NCI-H460 (cell line): ENCODE data around the gene MYCBP. TPM values are rescaled to one million over a fixed set of nuclear protein-coding genes. Genes with fewer than 3 reads are reported as not detected.
"Not testable (repeated sequence)": the region's sequence is repeated elsewhere in the genome, so short reads cannot be mapped to it uniquely, and the experiment has no call there.

Source experiments
- DNase-seq: peaks from one replicate; pipeline ENCODE4 v3.0.0-alpha.2; 2016; ENCODE audit warnings: low read depth; ENCODE audit errors: extremely low read depth
- total RNA-seq: library from RNA; depleted of rRNA; stranded (reverse); fragments of >200 nt; shearing (Covaris generic); gene quantifications from 2 replicates; pipeline ENCODE4 v1.2.3, GENCODE V29; 2014

The MYCBP gene
- total RNA-seq, 1 experiment from 2014 or later: 15.6 TPM

DNA sequence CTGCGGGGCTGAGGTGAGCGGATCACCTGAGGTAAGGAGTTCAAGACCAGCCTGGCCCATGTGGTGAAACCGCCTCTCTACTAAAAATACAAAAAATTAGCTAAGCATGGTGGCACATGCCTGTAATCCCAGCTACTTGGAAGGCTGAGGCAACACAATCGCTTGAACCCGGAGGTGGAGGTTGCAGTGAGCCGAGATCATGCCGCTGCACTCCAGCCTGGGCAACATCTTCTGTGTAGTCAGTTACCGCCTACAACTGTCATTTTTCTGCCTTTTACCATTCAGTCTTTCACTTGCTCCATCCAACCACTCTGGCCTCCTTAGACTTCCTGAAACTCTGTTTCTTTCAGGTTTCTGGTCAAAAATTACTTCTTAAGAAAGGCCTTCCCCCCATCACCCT is 2.2 kb downstream of the MYCBP start:
- DNase-seq: no peak

DNA sequence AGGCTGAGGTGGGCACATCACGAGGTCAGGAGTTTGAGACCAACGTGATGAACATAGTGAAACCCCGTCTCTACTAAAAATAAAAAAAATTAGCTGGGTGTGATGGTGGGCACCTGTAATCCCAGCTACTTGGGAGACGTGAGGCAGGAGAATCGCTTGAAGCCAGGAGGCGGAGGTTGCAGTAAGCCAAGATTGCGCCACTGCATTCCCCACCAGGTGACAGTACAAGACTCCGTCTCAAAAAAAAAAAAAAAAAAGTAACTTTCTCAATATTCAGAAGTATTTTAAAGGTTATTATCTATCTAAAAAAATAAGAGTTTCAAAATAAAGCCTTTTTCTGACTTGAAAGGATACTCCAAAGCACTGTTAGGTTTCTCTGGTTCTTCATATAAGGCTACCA is 5.9 kb downstream of the MYCBP start:
- no peak for DNase-seq

DNA sequence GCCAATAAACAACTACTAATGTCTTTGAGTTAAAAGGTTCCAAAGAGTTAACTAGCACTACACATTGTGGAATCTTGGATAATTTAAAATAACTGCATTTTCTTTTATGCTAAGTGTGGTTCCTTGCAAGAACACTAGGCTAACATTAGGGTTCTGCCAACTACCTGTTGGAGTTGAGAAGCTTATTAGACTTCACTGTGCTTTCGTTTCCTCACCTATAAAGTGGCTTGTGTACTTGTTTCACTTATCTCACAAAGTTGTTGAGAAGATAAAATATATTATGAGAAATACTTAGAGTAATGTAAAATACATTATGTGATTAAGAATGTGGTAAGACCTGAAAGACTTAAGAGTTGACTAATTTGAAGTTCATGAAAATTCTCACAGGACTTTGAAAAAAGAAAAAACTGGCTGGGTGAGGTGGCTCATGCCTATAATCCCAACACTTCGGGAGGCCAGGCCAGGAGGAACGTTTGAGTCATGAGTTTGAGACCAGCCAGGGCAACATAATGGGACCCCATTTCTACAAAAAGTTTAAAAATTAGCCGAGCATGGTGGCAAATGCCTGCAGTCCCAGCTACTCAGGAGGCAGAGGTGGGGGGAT is 7.9 kb downstream of the MYCBP start:
- DNase-seq: no peak

DNA sequence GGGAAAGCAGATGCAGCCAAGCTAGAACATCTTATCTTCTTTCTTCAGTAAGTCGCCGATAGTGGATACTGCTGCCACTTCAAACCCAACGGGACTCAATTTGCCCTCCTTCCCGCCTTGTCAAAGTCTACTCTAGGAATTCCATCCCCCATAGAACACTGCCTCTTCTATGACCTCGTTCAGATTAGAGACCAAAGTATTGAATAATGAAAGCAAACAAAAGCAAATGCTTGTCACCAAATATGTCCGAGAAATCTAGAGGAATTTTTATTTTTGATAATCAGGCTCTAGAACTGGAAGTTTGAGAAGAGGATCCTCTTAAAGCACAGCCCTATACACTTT is 12.7 kb downstream of the MYCBP start:
- DNase-seq: no peak

DNA sequence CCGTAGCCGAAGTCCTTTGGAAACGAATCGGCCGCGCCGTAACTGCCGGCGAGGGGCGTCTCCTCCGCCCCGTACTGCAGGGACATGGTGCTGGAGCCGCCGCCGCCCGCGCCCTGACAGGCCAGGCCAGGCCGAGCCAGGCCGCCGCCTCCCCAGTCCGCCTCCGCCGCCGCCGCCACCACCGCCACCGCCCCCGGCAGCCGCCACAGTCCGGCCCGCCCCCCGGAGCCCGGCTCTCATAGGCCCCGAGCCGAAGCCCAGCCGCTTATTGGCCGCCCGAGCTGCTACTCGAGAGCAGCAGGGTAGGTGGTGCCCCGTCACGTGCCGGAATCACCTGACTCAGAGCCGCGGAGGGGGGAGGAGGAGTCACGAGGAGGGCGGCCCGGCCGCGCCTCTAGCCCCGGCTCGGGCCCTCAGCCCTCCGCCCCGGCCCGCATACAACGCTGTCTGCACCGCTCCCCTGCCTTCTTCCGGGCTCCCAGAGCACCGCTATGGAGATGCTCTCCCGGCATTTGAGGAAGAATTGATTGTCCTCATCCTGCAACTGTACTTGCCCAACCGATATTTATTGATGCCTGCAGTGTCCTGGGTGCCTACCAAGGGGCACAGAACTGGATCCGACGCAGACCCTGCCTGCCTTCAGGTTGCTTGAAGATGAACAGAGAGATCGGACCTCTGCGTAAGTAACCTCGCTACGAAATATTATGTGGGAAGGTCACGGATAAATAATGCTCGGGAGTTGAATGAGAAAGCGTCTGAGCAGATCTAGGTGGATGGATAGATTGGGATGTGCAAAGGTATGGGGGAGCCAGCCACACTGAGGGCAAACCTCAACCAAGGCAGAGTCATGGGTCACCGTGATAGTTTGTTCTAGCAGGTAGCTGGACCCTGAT is 13.3 kb downstream of the MYCBP start, which contains the start of gene RRAGC:
RRAGC (minus strand) TSS at position 212 of the 893 bp plus-strand sequence; CDS start at position 86, 126 bp downstream.
- DNase-seq: peak; percentile 95

DNA sequence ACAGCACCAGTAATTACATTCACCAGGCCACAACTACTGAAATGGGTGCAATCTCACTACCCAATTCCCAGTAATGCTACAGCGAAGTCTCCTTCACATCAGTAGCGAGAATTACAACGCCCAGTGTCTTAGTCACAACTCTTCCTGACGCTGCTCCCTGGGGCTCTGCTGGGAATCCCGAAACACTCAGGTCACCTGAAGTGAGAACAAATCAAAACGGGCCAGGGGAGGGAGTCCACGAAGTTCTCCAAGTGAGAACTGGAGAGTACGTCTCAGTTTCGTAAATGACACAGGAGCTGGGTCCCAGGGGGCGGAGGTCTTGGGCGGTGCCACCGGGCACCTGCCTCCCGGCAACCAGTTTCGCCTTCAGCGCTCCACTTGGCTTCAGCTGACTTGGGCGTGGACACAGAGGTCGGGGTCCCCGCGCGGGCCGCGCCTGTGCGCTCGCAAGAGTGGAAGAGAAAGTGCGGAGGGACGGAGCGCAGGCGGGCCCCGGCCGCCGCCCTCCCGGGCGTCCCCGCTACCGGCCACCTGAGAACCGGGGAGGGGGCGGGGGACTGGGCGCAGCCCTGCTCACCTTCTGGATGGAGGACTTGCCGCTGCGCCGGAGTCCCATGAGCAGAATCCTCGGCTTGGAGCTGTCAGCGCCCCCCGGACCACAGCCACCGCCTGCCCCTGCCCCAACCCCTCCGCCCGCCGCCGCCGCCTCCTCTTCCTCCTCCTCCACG is 14.2 kb downstream of the MYCBP start:
- no peak for DNase-seq

DNA sequence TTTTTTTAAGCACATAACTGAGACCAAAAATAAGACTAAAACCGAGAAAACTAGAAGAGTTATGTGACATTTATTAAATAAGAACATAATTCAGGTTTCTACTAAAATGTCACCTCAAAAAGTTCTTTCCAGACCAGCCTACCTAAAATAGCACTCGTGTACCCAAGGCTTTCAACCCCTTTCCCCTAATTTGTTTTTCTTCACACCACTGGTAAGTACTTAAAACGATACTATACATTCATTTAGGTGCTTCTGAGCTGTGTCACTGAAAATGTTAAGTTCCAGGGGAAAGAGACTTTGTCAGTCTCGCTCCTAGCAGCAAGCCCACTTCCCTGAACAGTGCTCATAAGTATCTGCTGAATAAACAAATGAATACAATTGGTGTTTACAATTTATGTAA is 20.4 kb downstream of the MYCBP start:
- DNase-seq: no peak

DNA sequence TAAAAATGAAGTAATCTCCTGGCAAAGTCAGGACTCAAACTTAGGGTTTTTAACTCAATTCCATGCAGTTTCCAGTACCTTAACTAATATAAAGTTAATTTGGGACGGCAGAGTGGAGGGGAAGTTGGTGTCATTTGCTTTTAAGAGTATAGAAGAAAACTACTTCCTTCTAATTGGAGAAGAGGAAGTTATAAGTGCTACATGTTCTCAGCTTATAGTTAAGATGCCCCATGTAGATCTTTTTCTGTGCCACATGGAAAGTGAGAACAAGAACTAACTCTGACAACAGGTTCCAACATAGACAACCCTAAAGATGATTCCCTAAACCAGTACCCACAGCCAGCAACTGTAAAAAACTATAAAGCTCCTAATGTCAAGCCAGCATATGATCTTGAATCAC is 25.1 kb downstream of the MYCBP start:
- no peak for DNase-seq

DNA sequence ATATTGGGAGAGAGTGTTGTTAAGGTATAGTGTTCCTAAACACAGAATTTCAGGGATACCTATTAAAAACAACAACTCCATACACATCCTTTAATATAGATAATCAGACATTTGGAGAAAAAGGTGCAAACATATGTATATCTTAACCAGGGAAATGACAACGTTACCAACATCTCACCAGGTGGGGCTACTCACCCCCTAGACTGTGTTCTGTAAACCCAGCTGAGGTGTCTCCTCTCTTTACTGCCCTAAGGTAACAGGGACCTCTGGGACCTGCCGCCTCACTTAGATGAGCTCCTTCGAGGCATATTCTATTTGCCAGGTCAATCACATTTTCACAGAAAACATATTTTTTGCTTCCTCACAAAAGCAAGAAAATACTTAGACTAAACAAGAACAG is 26.9 kb downstream of the MYCBP start:
- no peak for DNase-seq

DNA sequence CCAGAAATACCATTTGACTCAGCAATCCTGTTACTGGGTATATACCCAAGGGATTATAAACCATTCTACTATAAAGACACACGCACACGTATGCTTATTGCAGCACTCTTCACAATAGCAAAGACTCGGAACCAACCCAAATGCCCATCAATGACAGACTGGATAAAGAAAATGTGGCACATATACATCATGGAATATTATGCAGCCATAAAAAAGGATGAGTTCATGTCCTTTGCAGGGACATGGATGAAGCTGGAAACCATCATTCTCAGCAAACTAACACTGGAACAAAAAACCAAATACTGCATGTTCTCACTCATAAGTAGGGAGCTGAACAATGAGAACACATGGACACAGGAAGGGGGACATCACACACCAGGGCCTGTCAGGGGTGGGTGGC is 28.1 kb downstream of the MYCBP start:
- not testable (repeated sequence) for DNase-seq

DNA sequence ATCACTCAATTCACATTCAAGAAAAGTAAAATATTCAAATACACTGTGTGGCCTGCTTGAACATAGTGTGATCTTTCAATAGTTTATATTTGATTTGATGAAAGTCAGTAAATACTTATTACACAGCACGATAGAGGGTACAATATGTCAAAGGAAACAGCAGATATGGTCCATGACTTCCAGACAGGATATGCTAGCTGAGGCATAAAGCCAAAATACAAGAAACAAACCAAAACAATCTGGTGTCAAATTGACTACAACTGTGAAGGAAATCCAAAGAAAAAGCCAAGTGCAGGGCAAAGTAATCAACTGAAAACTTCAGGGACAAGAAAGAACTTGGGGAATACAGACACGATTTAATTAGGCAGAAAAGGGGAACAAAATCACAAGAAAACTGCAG is 32.9 kb downstream of the MYCBP start:
- no peak for DNase-seq

DNA sequence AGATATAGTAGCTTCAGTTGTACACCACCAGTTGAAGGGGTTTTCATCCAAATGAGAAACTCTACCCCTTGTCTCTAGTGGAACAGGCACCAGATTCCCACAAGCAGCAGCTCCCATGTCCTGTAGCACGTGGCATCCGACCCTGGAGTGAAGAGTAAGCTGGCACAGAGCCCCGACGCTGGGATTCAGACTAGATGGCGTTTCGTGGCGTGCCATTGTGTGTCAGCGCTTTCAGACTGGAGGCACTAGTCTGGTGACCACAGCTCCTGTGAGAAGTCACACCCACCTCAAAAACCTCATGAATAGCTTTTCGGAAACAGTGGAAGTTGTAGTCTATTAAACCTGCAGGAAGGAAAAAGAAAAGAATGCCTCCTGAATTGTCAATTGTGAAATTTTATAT is 33.8 kb downstream of the MYCBP start:
- no peak for DNase-seq

DNA sequence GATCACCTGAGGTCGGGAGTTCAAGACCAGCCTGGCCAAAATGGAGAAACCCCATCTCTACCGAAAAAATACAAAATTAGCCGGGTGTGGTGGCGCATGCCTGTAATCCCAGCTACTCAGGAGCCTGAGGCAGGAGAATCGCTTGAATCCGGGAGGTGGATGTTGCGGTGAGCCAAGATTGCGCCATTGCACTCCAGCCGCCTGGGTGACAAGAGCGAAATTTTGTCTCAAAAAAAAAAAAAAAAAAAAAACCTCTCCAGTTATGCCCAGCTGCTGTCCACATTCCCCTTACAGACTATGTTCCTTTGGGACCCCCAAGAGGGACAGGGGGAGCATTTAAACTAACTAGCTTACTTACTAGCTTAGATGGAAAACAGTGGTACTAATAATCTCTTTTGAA is 36.8 kb downstream of the MYCBP start:
- not testable (repeated sequence) for DNase-seq

DNA sequence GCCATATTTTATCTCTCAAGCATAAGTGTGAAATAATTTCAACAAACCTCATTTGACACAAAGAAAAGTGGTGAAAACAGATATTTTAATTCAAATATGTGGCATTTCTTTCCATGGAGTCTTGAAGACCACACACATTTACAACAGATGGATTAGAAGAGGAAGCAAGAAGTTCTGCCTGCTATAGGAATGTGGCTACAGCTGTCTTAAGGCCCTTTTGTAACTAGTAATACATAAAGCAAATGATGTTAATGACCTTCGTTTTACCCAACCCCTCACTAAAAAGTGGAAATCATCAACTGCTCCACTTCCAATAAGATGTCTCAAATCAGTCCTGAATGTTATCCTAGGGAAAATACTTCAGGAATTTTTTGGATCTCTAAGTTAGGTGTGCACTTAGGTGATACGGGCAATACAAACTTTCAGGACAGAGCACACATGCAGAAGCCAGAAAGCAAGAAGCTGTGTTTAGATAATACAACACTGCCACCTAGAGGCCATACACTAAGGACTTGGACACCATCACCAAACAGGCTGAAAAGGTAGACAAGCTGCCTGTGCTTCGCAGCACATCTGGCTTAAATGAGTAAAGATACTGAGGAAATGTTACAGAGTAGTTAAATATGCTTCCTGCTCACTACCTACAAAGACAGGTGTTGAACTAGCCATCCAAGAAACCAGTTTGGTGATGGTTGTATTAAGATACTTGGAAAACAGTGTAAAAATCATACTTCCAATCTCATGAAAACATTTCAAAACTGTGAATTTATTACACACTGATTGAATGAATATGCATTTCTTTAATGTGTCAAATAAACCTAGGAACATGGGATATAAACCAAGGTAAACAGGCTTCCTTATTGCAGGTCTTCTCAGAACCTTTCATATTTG is 38.0 kb downstream of the MYCBP start:
- DNase-seq: peak; percentile 73

DNA sequence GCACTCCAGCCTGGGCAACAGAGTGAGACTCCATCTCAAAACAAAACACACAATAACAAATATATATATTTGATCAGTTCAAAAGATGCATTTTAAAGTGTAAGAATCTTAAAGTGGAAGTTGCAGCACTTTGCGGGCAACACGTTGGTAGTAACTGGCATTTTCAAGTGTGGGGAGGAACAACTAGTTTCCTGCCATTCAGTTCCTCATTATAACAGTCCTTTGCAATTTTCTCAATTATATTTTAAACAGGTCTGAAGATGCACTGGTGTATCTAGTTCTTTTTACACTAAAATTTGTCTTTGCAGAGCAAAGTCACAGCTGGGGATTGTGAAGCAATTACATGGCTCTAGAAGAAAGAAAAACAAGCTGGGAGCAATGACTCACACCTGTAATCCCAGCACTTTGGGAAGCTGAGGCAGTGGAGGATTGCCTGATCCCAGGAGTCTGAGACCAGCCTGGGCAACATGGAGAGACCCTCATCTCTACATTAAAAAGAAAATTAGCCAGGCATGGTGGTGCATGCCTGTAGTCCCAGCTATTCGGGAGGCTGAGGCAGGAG is 38.8 kb downstream of the MYCBP start:
- DNase-seq: no peak

DNA sequence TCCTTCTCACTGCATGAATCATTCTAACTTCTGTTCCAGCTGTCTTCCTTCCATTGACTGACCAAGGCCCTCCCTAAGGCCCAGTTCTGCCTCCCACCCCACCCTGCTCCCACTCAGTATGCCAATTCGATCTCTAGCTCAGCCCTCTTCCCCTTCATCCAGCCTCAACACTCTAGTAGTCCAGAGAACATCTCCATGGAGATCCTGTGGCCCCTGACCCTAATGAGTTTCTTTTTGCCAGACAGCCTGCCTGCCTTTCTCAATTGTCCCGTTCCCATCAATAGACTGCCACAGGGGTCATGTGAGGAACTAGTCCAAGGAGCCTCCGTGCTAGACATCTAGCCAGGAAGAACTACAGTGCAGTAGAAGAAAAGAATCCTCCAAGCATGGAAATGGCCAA is 40.0 kb downstream of the MYCBP start:
- DNase-seq: no peak

DNA sequence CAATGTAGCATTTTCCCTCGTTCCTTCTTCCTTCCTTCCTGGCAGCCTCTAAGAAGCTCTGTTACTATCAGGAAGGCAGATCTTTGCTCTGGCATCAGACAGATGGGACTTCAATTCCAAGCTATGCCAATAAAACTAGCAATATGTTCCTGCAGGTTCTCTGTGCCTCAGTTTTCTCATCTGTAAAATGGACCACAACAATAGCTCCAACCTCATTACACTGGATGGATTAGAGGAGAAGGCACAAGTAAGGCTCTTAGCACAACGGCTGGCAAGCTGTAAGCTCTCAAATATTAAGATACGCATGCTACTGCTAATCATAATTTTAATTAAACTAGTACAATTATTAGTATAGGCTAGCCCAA is 40.8 kb downstream of the MYCBP start:
- DNase-seq: no peak

DNA sequence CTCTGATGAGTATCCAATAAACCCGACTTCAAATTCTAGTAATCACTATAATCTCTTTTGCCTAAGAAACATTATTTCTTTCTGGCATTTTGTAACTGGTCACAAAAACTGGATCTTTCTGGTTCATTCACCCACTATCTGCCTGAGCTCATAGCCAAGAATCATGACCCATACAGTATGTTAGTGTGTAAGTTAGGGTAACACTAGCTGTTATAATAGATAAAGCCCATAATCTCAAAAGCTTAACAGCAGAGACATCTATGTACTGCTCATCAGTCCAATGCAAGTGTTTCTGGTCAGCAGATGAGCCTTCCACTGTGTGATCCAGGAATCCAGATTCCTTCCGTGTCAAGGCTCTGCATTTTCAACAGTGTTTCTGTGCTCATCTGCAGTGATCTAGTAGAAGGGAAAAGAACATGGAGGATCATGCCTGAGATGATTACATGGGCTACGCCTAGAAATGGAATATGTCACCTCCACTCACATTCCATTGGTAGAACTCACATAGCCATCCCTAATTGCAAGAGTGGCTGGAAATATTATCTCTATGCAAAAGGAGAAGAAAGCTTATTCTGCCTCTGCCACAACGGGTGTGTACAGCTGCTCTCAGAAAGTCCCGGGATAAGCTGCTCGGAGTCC is 41.3 kb downstream of the MYCBP start:
- no peak for DNase-seq

DNA sequence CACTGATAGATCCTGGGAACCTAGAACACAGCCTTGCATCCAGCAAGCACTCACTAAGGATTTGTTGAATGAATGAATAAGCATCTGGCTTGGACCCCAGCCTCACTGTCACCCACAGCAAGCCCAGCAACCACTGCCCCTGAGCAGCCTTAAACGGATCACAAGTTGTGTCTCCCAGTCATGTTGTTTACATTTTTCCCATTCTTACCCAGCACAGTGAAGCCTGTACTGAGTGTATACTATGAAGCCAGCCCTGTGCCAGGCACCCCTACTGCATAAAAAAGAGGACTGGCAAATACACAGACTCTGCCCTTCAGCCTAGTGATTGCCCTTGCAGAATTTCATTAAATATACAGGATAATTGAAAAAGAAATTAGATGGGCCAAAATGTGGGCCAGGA is 43.8 kb downstream of the MYCBP start:
- no peak for DNase-seq

DNA sequence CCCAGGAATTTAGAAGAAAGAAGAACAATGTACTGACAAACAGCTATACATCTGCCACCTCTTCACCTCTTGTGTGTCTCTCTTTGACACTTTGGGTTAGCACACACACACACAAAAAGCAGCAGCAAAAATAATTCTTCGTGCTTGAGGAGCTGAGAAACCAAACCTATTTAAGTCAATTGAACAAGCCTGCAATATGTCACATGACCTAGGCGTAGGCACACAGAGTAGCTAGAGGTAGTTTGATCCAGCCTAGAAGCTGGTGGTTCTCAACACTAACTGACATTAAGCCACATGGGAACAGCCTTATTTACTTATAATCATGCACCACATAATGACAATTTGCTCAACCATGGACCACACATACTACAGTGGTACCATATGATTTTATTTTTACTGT is 45.8 kb downstream of the MYCBP start:
- DNase-seq: no peak
